Neural cell (in vitro differentiated cells): ENCODE measurements around the gene POLE.

Source experiments
- EZH2 ChIP-seq: fragments of 200-600, 300-800 bp; shearing (Covaris generic), sonication (generic); IDR thresholded peaks from 2 replicates; pipeline ENCODE4 v1.6.1; 2014; ENCODE audit warnings: antibody characterized with exemption, low read length, borderline replicate concordance, mild to moderate bottlenecking; ENCODE audit not compliant: insufficient read depth, poor library complexity, severe bottlenecking
- MXI1 ChIP-seq: fragments of 450-650 bp; conservative IDR thresholded peaks from 2 replicates; pipeline ENCODE4 v1.6.1; 2014; ENCODE audit warnings: antibody characterized with exemption, mild to moderate bottlenecking; ENCODE audit not compliant: poor library complexity, severe bottlenecking
- POLR2AphosphoS5 ChIP-seq: IDR thresholded peaks from 2 replicates; pipeline ENCODE4 v1.6.1; 2012
- RAD21 ChIP-seq: fragments of 450-650 bp; conservative IDR thresholded peaks from 2 replicates; pipeline ENCODE4 v1.6.1; 2014; ENCODE audit warnings: antibody characterized with exemption, mild to moderate bottlenecking, moderate library complexity
- TF ChIP-seq, protein P1 (sequence below): fragments of 450-650 bp; IDR thresholded peaks from 2 replicates; pipeline ENCODE4 v1.5.1; 2014; ENCODE audit warnings: antibody characterized with exemption, mild to moderate bottlenecking, moderate library complexity; ENCODE audit not compliant: poor library complexity, severe bottlenecking
- TF ChIP-seq, protein P2 (sequence below): IDR thresholded peaks from 2 replicates; pipeline ENCODE4 v1.6.1; 2012; ENCODE audit warnings: borderline replicate concordance

DNA sequence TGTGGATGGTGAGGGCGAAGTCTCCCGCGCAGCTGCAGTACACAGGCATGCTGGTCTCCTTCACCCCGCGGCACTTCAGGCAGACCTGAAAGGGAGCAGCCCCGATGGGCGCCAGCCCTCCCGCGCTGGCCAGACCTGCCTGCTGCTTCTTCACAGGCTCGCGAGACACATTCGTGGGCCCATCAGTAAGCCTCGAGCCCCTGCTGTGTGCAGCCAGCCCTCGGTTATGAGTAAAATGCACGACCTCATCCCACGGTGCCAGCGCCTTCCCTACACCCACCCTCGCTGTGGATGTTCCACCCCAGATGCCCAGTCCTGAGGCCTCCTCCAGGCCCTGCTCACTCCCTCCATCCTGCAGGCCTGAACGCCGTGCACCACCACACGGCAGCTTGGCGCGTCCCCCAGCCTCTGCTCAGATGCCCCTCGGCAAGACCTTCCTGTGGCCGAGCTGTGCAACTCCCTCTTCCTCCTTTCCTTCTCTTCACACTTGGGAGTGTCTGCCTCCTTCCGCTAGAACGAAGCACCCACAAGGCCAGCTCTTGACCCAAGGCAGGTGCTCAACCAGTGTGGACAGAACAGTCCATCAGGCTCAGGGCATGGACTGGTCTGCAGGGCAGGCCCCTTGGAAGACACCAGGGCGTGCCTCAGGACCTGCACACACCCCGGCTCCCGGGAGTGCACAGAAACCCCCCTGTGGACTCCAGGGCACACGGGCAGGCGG is 62.1 kb downstream of the POLE start:
- TF ChIP-seq, protein P1, sequence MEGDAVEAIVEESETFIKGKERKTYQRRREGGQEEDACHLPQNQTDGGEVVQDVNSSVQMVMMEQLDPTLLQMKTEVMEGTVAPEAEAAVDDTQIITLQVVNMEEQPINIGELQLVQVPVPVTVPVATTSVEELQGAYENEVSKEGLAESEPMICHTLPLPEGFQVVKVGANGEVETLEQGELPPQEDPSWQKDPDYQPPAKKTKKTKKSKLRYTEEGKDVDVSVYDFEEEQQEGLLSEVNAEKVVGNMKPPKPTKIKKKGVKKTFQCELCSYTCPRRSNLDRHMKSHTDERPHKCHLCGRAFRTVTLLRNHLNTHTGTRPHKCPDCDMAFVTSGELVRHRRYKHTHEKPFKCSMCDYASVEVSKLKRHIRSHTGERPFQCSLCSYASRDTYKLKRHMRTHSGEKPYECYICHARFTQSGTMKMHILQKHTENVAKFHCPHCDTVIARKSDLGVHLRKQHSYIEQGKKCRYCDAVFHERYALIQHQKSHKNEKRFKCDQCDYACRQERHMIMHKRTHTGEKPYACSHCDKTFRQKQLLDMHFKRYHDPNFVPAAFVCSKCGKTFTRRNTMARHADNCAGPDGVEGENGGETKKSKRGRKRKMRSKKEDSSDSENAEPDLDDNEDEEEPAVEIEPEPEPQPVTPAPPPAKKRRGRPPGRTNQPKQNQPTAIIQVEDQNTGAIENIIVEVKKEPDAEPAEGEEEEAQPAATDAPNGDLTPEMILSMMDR = no peak
- TF ChIP-seq EZH2 (no peak), RAD21 (no peak), POLR2AphosphoS5 (no peak), MXI1 (no peak)
- TF ChIP-seq, protein P2, sequence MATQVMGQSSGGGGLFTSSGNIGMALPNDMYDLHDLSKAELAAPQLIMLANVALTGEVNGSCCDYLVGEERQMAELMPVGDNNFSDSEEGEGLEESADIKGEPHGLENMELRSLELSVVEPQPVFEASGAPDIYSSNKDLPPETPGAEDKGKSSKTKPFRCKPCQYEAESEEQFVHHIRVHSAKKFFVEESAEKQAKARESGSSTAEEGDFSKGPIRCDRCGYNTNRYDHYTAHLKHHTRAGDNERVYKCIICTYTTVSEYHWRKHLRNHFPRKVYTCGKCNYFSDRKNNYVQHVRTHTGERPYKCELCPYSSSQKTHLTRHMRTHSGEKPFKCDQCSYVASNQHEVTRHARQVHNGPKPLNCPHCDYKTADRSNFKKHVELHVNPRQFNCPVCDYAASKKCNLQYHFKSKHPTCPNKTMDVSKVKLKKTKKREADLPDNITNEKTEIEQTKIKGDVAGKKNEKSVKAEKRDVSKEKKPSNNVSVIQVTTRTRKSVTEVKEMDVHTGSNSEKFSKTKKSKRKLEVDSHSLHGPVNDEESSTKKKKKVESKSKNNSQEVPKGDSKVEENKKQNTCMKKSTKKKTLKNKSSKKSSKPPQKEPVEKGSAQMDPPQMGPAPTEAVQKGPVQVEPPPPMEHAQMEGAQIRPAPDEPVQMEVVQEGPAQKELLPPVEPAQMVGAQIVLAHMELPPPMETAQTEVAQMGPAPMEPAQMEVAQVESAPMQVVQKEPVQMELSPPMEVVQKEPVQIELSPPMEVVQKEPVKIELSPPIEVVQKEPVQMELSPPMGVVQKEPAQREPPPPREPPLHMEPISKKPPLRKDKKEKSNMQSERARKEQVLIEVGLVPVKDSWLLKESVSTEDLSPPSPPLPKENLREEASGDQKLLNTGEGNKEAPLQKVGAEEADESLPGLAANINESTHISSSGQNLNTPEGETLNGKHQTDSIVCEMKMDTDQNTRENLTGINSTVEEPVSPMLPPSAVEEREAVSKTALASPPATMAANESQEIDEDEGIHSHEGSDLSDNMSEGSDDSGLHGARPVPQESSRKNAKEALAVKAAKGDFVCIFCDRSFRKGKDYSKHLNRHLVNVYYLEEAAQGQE = no peak
